ENCODE data around the gene MGLL.

Gene MGLL

DNA sequence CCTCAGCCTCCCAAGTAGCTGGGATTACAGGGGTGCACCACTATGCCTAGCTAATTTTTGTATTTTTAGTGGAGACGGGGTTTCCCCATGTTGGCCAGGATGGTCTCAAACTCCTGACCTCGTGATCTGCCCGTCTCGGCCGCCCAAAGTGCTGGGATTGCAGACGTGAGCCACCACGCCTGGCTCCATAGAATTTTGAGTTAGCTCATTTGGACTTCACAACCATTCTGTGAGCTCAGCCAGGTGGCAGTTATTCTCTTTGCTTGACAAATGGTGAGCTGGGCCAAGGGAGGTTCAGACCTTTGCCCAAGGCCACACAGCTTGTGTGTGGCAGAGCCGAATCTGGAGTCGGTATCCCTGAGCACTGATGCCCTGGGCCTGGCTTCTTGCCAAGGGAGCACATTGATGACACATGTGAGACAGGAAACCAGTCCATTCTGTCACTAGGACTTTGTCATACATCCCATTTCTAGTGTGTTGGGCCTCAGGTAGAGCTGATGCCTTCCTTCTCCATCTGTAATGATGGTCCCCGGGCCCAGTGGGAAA, 175.7 kb downstream of the MGLL start:
- no peaks in the 10 kb centered on the region for H3K9me3 ChIP-seq
- H3K27me3 ChIP-seq, result no peaks in the 10 kb centered on the region
- no peak overlapping the region for H3K27ac ChIP-seq
- no peaks in the 10 kb centered on the region for H3K36me3 ChIP-seq
- TF ChIP-seq, protein P1, sequence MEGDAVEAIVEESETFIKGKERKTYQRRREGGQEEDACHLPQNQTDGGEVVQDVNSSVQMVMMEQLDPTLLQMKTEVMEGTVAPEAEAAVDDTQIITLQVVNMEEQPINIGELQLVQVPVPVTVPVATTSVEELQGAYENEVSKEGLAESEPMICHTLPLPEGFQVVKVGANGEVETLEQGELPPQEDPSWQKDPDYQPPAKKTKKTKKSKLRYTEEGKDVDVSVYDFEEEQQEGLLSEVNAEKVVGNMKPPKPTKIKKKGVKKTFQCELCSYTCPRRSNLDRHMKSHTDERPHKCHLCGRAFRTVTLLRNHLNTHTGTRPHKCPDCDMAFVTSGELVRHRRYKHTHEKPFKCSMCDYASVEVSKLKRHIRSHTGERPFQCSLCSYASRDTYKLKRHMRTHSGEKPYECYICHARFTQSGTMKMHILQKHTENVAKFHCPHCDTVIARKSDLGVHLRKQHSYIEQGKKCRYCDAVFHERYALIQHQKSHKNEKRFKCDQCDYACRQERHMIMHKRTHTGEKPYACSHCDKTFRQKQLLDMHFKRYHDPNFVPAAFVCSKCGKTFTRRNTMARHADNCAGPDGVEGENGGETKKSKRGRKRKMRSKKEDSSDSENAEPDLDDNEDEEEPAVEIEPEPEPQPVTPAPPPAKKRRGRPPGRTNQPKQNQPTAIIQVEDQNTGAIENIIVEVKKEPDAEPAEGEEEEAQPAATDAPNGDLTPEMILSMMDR (IDR thresholded peaks at IDR 0.05), result no peak
- H3K4me3 ChIP-seq (ENCODE audit: low read depth in 1 of 2, low read length in 1 of 2), result no peak overlapping the region
- H3K4me1 ChIP-seq (ENCODE audit: control insufficient read depth in 1 of 2, insufficient read depth in 1 of 2, low read depth in 1 of 2, low read length in 1 of 2), result no peaks in the 10 kb centered on the region

DNA sequence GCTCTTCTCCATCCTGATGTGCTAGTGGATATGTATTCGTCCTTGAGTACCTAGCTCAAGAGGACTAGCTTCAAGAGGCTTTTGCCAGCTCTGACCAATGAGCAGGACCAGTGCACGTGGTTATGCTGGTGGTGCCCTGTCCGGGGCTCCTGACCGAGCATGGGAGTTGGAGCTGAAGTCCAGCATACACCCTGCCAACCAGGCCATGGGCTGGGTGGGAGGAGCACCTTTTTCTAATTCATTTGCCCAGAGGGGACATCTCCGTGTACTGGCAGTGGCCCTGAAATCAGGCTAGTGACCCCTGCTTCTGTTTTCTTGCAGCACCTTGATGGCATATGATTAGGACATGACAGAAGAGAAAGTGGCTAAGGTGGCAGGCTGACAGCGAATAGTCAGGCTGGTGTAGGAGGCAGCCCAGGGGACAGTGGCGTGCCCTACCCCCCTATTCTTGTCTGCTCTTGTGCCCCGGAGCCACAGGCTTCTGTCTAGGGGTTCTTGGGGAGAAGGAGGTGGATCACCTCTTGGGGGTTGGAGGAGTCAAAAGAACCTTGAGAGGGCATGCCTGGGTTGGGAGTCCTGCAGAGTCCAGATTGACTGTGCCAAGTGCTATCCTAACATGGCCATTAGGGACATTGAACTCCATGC, 176.8 kb downstream of the MGLL start:
- Histone ChIP-seq H3K36me3 (no peaks in the 10 kb centered on the region), H3K4me3 (ENCODE audit: low read depth in 1 of 2, low read length in 1 of 2) (no peak overlapping the region), H3K27ac (no peak overlapping the region), H3K4me1 (ENCODE audit: control insufficient read depth in 1 of 2, insufficient read depth in 1 of 2, low read depth in 1 of 2, low read length in 1 of 2) (no peaks in the 10 kb centered on the region), H3K9me3 (no peaks in the 10 kb centered on the region), H3K27me3 (no peaks in the 10 kb centered on the region)
- TF ChIP-seq, protein P1 (IDR thresholded peaks at IDR 0.05), result no peak

DNA sequence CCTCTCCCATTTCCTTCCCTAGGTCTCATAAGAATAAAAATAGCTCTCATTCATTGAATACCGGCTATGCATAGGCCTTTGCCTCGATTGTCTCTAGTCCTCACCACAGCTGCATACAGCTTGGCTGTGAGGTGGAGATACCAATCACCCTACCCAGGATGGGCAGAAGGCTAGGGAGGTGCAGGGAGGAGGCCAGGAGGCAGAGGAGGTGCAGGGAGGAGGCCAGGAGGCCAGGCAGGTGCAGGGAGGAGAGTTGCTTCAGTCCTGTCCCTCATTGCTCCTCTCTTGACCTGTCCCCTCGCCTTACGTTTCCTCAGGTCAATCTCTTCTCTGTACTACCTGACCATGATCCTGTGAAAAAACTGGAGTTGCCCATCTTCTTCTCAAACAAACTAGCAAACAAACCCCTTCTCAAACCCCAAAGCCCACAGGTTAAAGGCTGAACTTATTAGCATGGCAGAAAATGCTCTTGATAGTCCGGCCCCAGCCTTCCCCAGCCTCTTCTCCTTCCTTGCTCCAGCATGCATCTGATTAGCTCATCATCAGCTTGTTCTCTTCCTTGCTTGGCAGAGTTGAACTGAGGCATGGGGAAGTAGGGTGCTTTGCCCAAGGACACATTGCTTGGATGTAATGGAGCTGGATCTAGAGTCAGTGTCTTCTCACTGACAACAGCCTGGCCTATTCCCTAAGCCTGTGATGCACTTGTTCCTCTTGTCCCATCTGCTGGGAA, 177.5 kb downstream of the MGLL start:
- H3K27ac ChIP-seq, result no peak overlapping the region
- no peaks in the 10 kb centered on the region for H3K9me3 ChIP-seq
- no peaks in the 10 kb centered on the region for H3K4me1 ChIP-seq (ENCODE audit: control insufficient read depth in 1 of 2, insufficient read depth in 1 of 2, low read depth in 1 of 2, low read length in 1 of 2)
- H3K4me3 ChIP-seq (ENCODE audit: low read depth in 1 of 2, low read length in 1 of 2), result no peak overlapping the region
- TF ChIP-seq, protein P1 (IDR thresholded peaks at IDR 0.05), result no peak
- H3K36me3 ChIP-seq, result no peaks in the 10 kb centered on the region
- H3K27me3 ChIP-seq, result no peaks in the 10 kb centered on the region

DNA sequence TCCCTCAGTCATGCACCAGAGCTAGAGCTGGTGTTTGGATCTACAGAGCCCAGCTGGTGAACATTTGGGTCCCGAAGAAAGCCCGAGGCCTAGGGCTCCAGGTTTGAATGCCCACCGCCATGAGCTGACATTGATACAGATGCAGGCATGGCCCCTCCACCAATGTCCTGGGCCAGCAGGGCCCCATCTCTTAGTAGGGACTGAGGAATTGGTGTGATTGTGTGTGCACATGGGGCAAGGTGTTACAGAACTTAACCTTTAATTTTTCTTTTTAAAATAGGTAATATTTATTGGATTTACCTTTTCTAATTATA, 182.3 kb downstream of the MGLL start:
- Histone ChIP-seq H3K9me3 (no peaks in the 10 kb centered on the region), H3K36me3 (no peaks in the 10 kb centered on the region), H3K27ac (no peak overlapping the region), H3K4me3 (ENCODE audit: low read depth in 1 of 2, low read length in 1 of 2) (no peak overlapping the region), H3K27me3 (no peaks in the 10 kb centered on the region), H3K4me1 (ENCODE audit: control insufficient read depth in 1 of 2, insufficient read depth in 1 of 2, low read depth in 1 of 2, low read length in 1 of 2) (no peaks in the 10 kb centered on the region)
- TF ChIP-seq, protein P1 (IDR thresholded peaks at IDR 0.05), result no peak

DNA sequence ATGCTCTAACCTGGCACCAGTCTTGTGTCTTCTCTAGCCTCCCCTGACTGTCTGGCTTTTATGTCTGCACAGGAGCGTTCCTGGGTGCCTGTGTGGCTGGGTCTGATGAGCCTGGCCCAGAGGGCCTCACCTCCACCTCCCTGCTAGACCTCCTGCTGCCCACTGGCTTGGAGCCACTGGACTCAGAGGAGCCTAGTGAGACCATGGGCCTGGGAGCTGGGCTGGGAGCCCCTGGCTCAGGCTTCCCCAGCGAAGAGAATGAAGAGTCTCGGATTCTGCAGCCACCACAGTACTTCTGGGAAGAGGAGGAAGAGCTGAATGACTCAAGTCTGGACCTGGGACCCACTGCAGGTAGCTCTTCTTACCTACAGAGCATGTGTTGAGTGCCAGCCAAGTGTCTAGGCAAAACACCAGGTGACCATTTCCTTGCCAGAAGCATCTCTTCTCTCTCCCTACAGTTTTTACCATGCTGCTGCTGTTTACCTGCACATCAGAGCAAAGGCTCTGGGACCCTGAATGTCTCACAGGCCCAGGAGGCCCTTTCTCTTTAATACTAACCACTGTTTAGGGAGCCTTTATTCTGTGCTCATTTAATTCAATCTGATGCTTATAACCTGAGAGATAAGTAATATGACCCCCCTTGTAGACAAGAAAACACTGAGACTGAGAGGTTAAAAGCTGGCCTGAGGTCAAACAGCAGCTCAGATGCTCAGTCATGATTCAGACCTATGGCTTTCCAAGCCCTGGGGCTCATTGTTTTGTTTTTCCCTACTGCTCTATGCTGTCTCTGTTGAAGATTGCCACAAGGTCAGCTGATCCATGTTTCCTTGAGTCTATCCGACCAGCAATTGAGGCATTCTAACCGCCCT, 182.9 kb downstream of the MGLL start:
- Histone ChIP-seq H3K9me3 (no peaks in the 10 kb centered on the region), H3K27ac (no peak overlapping the region), H3K4me1 (ENCODE audit: control insufficient read depth in 1 of 2, insufficient read depth in 1 of 2, low read depth in 1 of 2, low read length in 1 of 2) (no peaks in the 10 kb centered on the region), H3K4me3 (ENCODE audit: low read depth in 1 of 2, low read length in 1 of 2) (no peak overlapping the region), H3K27me3 (no peaks in the 10 kb centered on the region), H3K36me3 (no peaks in the 10 kb centered on the region)
- TF ChIP-seq, protein P1 (IDR thresholded peaks at IDR 0.05), result no peak
